ENCODE results near the gene CXXC4.

The CXXC4 gene

GRCh38 chr4:104502471-104502870 is 7.8 kb upstream of the CXXC4 start:
- Mint-ChIP-seq H3K4me1 (peaks cover 24% of the 10 kb centered on the region), H3K27ac (no peak overlapping the region), H3K36me3 (ENCODE audit: low read depth) (no peaks in the 10 kb centered on the region), H3K4me3 (no peak overlapping the region), H3K27me3 (ENCODE audit: low read depth, poor library complexity) (peaks cover 5% of the 10 kb centered on the region), H3K9me3 (no peaks in the 10 kb centered on the region)
- no peak for TF ChIP-seq CTCF (IDR thresholded peaks at IDR 0.05)
- no peak for DNase-seq

- Mint-ChIP-seq H3K36me3 (ENCODE audit: low read depth) (no peaks in the 10 kb centered on the region), H3K27me3 (ENCODE audit: low read depth, poor library complexity) (peaks cover 5% of the 10 kb centered on the region), H3K27ac (no peak overlapping the region)
Measured at GRCh38 chr4:104501290-104501689, 6.6 kb upstream of the CXXC4 start.

GRCh38 chr4:104500442-104500841 is 5.7 kb upstream of the CXXC4 start:
- Mint-ChIP-seq H3K4me3 (no peak overlapping the region), H3K36me3 (ENCODE audit: low read depth) (no peaks in the 10 kb centered on the region), H3K4me1 (peaks cover 33% of the 10 kb centered on the region), H3K9me3 (no peaks in the 10 kb centered on the region), H3K27me3 (ENCODE audit: low read depth, poor library complexity) (peaks cover 5% of the 10 kb centered on the region), H3K27ac (peak overlapping the region; percentile 78)
- no peak for TF ChIP-seq CTCF (IDR thresholded peaks at IDR 0.05)
- DNase-seq, result no peak

More at GRCh38 chr4:104501290-104501689, 6.6 kb upstream of the CXXC4 start:
- no peak for TF ChIP-seq CTCF (IDR thresholded peaks at IDR 0.05)
- DNase-seq, result no peak
- Mint-ChIP-seq H3K4me3 (no peak overlapping the region), H3K9me3 (no peaks in the 10 kb centered on the region), H3K4me1 (peaks cover 25% of the 10 kb centered on the region)

- no peak for DNase-seq
- H3K27me3 Mint-ChIP-seq (ENCODE audit: low read depth, poor library complexity), result peaks cover 7% of the 10 kb centered on the region
- H3K36me3 Mint-ChIP-seq (ENCODE audit: low read depth), result no peaks in the 10 kb centered on the region
- no peaks in the 10 kb centered on the region for H3K9me3 Mint-ChIP-seq
- no peak for TF ChIP-seq CTCF (IDR thresholded peaks at IDR 0.05)
- H3K4me1 Mint-ChIP-seq, result peaks cover 69% of the 10 kb centered on the region
- peak overlapping the region; percentile 98 for H3K27ac Mint-ChIP-seq
- H3K4me3 Mint-ChIP-seq, result peak overlapping the region; percentile 97
Measured at GRCh38 chr4:104494185-104494584, 509 bp downstream of the CXXC4 start.

- Mint-ChIP-seq H3K4me3 (peak overlapping the region; percentile 97), H3K9me3 (no peaks in the 10 kb centered on the region), H3K36me3 (ENCODE audit: low read depth) (no peaks in the 10 kb centered on the region), H3K4me1 (peaks cover 75% of the 10 kb centered on the region), H3K27ac (peak overlapping the region; percentile 98), H3K27me3 (ENCODE audit: low read depth, poor library complexity) (peaks cover 7% of the 10 kb centered on the region)
- no peak for TF ChIP-seq CTCF (IDR thresholded peaks at IDR 0.05)
- no peak for DNase-seq
Measured at GRCh38 chr4:104493081-104493831, 1.4 kb downstream of the CXXC4 start.

All from nephron progenitor cell (in vitro differentiated cells).